ENCODE data around the gene HUNK.
"Not testable (repeated sequence)": the region's sequence is repeated elsewhere in the genome, so short reads cannot be mapped to it uniquely, and the experiment has no call there.

HUNK gene

GRCh38 chr21:31938330-31939301 lies 65.8 kb downstream of the HUNK start:
- no peak for TF ChIP-seq CTCF (IDR thresholded peaks at IDR 0.05; ENCODE audit: insufficient read depth, low read depth, low read length, missing control alignments)
- DNase-seq (ENCODE audit: low read depth): no peak
- no peak overlapping the region for H3K4me3 ChIP-seq (ENCODE audit: low read length)

- no peak for DNase-seq (ENCODE audit: low read depth)
- H3K4me3 ChIP-seq (ENCODE audit: low read length): no peak overlapping the region
- no peak for TF ChIP-seq CTCF (IDR thresholded peaks at IDR 0.05; ENCODE audit: insufficient read depth, low read depth, low read length, missing control alignments)
Measured at GRCh38 chr21:31941694-31942093, 68.9 kb downstream of the HUNK start.

GRCh38 chr21:31943561-31943960 lies 70.7 kb downstream of the HUNK start:
- H3K4me3 ChIP-seq (ENCODE audit: low read length): no peak overlapping the region
- TF ChIP-seq CTCF (IDR thresholded peaks at IDR 0.05; ENCODE audit: insufficient read depth, low read depth, low read length, missing control alignments): no peak

GRCh38 chr21:31945141-31945540 lies 72.3 kb downstream of the HUNK start:
- H3K4me3 ChIP-seq (ENCODE audit: low read length): no peak overlapping the region

More at GRCh38 chr21:31943561-31943960, 70.7 kb downstream of the HUNK start:
- DNase-seq (ENCODE audit: low read depth): no peak

GRCh38 chr21:31945546-31945945 lies 72.7 kb downstream of the HUNK start:
- DNase-seq (ENCODE audit: low read depth): no peak
- TF ChIP-seq CTCF (IDR thresholded peaks at IDR 0.05; ENCODE audit: insufficient read depth, low read depth, low read length, missing control alignments): no peak
- H3K4me3 ChIP-seq (ENCODE audit: low read length): no peak overlapping the region

More at GRCh38 chr21:31945141-31945540, 72.3 kb downstream of the HUNK start:
- DNase-seq (ENCODE audit: low read depth): no peak
- no peak for TF ChIP-seq CTCF (IDR thresholded peaks at IDR 0.05; ENCODE audit: insufficient read depth, low read depth, low read length, missing control alignments)

- DNase-seq (ENCODE audit: low read depth): no peak
- no peak for TF ChIP-seq CTCF (IDR thresholded peaks at IDR 0.05; ENCODE audit: insufficient read depth, low read depth, low read length, missing control alignments)
- no peak overlapping the region for H3K4me3 ChIP-seq (ENCODE audit: low read length)
Measured at GRCh38 chr21:31946231-31946630, 73.4 kb downstream of the HUNK start.

- not testable (repeated sequence) for H3K4me3 ChIP-seq (ENCODE audit: low read length); DNase-seq (ENCODE audit: low read depth)
Measured at GRCh38 chr21:31946876-31947550, 74.2 kb downstream of the HUNK start.
